Pericardium fibroblast (primary cell): ENCODE data around the gene DOK4. TPM values are rescaled to one million over a fixed set of nuclear protein-coding genes. Genes with fewer than 3 reads are reported as not detected.

ENCODE experiments used
- total RNA-seq: library from RNA; depleted of rRNA; stranded (reverse); fragments of >200 nt; gene quantifications from 2 replicates; pipeline ENCODE4 v1.2.3, GENCODE V29; 2015

DOK4 gene
- 32.8 and 62.4 TPM in 2 replicates for total RNA-seq

GRCh38 chr16:57485916-57486857 is at the start of gene DOK4:
TSS of gene DOK4 (minus strand) at chr16:57486493. CDS start at chr16:57479507, 6,986 bp downstream.

DNA sequence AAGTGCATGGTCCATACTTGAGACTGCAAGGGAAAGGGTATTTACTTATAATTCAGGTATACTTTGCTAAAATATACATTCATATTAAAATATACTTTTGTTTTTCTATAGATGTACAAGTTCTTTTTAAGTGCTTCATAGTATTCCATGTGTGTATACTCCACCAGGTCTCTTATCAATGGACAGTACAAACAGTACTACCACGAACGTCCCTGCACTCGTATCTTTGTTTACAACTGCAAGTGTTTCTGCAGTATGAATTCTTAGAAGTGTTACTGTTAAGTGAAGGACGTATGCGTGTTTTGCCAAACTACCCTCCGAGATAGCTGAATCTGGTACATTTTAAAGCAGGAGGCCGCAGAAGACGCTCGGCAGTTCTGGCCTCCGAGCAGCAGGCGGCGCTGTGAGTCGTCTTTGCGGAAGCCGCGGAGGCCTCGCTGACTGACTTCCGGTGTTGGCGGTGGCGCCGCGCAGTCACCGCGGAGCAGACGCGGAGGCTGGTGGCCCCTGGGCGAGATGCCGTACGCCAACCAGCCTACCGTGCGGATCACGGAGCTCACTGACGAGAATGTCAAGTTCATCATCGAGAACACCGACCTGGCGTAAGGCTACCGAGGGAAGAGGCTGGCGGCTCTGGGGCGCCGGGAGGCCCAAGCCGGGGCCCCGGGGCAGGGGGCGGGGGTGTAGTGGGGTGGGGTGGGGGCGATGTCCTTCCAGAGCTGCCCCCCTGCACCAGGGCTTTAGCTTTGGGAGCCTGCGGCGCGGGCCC is 23.9 kb downstream of the DOK4 start, which contains the start of gene POLR2C:
TSS of gene POLR2C (plus strand) at position 471 of the 769 bp plus-strand sequence. CDS start at position 517, 46 bp downstream.

DNA sequence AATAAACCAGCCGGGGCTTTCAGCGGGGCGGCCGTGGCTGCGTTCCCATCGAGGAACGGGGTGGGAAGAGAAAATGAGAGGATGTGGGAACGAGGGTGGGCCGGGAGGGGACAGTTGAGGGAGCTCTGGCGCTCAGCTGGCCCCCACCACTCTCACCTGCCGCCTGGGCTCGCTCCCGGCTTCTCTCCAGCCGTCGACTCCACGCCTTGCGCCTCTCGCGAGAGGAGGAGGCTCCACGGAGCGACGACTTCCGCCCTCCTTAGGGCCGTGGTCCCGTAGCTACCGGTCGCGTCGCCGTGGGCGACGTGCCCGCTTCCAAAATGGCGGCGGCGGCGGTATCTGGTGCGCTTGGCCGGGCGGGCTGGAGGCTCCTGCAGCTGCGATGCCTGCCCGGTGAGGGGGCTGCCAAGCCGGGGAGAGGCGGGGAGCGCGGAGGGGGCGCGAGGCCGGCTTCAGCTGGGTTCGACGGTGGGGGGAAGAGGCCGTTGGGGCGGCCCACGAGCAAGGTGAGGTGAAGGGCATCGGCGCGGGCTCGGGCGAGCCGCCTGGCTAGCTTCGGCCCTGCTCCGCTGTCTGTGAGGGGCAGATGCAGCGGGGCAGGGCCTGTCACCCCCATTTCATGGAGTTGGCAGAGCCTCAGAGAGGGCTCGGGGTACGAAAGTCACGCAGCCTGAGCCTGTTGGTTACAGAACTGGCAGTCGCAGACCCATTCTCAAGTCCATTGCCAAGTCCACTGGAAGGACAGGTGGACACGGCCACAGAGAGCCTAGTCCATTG is 38.9 kb downstream of the DOK4 start, which contains the start of the genes CIAPIN1 and COQ9:
TSS of gene CIAPIN1 (minus strand) at position 200 of the 777 bp plus-strand sequence. CDS start 6,457 bp downstream, outside the sequence.
TSS of gene COQ9 (plus strand) at position 294 of the 777 bp plus-strand sequence. CDS start at position 321, 27 bp downstream.

Other genes with a start within 250 kb of the DOK4 start
- gene ARL2BP, start 241.2 kb downstream of the DOK4 start, total RNA-seq = 57.0 and 84.8 TPM in 2 replicates
- 0.17 and 2.1 TPM in 2 replicates for gene PLLP, start 201.8 kb downstream of the DOK4 start, total RNA-seq
- gene CCL22, start 127.7 kb downstream of the DOK4 start, total RNA-seq = not detected in 2 replicates
- 0.09 and 0.12 TPM in 2 replicates for gene CX3CL1, start 114.0 kb downstream of the DOK4 start, total RNA-seq
- not detected in 2 replicates for gene CCL17, start 81.7 kb downstream of the DOK4 start, total RNA-seq
- gene CIAPIN1, start 39.1 kb downstream of the DOK4 start, total RNA-seq = 27.2 and 30.0 TPM in 2 replicates
- gene COQ9, start 39.0 kb downstream of the DOK4 start, total RNA-seq = 24.5 and 27.1 TPM in 2 replicates
- 77.9 and 87.5 TPM in 2 replicates for gene POLR2C, start 23.8 kb downstream of the DOK4 start, total RNA-seq
- gene CCDC102A, start 50.1 kb upstream of the DOK4 start, total RNA-seq = 31.6 and 39.9 TPM in 2 replicates
- not detected in 2 replicates for gene ADGRG5, start 56.1 kb upstream of the DOK4 start, total RNA-seq
- gene ADGRG1, start 142.1 kb upstream of the DOK4 start, total RNA-seq = 0.68 and 2.3 TPM in 2 replicates
- not detected in 2 replicates for gene ADGRG3, start 181.8 kb upstream of the DOK4 start, total RNA-seq
- not detected in 2 replicates for gene DRC7, start 208.3 kb upstream of the DOK4 start, total RNA-seq
- gene KATNB1, start 249.3 kb upstream of the DOK4 start, total RNA-seq = 17.9 and 20.3 TPM in 2 replicates